Activated B cell treated with CpG ODN at 0.5 μM for 24 hours (primary cell): ENCODE measurements around the gene DNAJC1. TPM values are rescaled to one million over a fixed set of nuclear protein-coding genes. Genes with fewer than 3 reads are reported as not detected.
A peak's percentile ranks its signal among the peaks of the same experiment; 100 is the strongest.
"Not testable (repeated sequence)": the region's sequence is repeated elsewhere in the genome, so short reads cannot be mapped to it uniquely, and the experiment has no call there.

Experiments used
- ATAC-seq: fragments of 200-7000 bp; cut with Tn5 transposase; one replicate; pipeline ENCODE4 v1.10.0; 2021; ENCODE audit warnings: low read depth, mild to moderate bottlenecking, moderate library complexity
- CTCF ChIA-PET: fragments of 350-600 bp; sonication (Branson Sonifier 250); formaldehyde crosslinking; loops from one replicate; lab custom pipeline; 2021; ENCODE audit warnings: antibody characterized with exemption; lab: Charles Lee
- POLR2A ChIA-PET: fragments of 350-600 bp; sonication (Branson Sonifier 250); formaldehyde crosslinking; loops from one replicate; lab custom pipeline; 2021; ENCODE audit warnings: antibody characterized with exemption; lab: Charles Lee
- DNase-seq: peaks from one replicate; pipeline ENCODE4 v3.0.0; 2022
- H3K27ac Mint-ChIP-seq: one replicate; pipeline ENCODE4 v1.8.0; 2020; ENCODE audit warnings: mixed read lengths
- H3K27me3 Mint-ChIP-seq: one replicate; pipeline ENCODE4 v1.8.0; 2021; ENCODE audit warnings: mixed read lengths
- H3K36me3 Mint-ChIP-seq: one replicate; pipeline ENCODE4 v1.8.0; 2021; ENCODE audit warnings: low read depth, mixed read lengths
- H3K4me1 Mint-ChIP-seq: one replicate; pipeline ENCODE4 v1.8.0; 2021; ENCODE audit warnings: mixed read lengths
- H3K4me3 Mint-ChIP-seq: one replicate; pipeline ENCODE4 v1.8.0; 2020; ENCODE audit warnings: mild to moderate bottlenecking, mixed read lengths
- H3K9me3 Mint-ChIP-seq: one replicate; pipeline ENCODE4 v1.8.0; 2020; ENCODE audit warnings: mixed read lengths
- CTCF ChIP-seq: fragments of 200-600 bp; IDR thresholded peaks from one replicate; pipeline ENCODE4 v1.8.0; 2022; ENCODE audit warnings: antibody characterized with exemption, mild to moderate bottlenecking
- intact Hi-C: fragments of 100-400 bp; cut with micrococcal nuclease; formaldehyde crosslinking; loops from one replicate; pipeline ENCODE4 v1.15.1; 2024
- total RNA-seq: library from RNA; stranded (reverse); gene quantifications from 2 replicates; pipeline ENCODE4 v1.2.3, GENCODE V29; 2022

DNAJC1 gene
- total RNA-seq, 1 donor from 2014 or later = 10.9 TPM

DNA sequence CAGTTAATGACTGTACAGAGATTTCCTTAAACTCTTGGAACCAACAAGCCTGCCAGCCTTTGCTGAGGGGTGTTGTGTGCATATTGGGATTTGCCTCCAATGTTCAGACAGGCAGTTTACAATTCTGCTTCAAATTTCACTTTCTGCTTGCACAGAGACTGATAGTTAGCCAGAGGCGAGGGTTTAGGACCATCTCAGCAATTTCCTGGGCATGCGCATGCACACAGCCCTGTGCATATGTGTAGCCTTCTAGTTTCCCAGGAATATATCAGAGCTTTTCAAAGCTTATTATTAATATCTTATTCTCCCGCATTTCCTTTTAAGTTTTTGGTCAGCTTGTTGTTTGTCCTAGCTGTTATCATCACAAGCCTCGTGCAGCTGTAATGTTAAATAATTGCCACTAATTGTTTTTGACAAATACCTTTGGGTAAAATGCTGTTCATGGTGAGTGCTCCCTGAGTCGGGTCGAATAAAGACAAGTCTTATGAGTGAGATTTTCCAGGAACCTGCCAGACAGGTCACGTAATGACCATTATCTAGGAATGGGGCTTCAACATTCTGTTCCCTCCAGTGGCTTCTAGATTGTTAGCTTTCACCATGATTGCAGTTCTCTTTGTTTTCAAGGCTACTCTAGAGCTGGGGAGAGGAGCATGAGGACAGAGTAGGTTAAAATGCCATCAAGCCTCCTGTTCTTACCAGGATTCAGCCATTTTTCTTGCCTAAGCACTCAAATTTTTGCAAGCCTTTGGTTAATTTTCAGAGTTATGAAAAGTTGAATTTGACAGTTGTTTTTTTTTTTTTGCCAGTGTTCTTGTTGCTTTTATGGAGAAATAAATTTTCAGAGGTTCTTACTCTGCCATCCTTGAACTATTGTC is 24.1 kb upstream of the DNAJC1 start:
- H3K27ac Mint-ChIP-seq = no peak overlapping the region
- ATAC-seq (no peak), DNase-seq (no peak)
- peaks cover 20% of the 10 kb centered on the region for H3K27me3 Mint-ChIP-seq
- intact Hi-C loops = no loop called here
- H3K9me3 Mint-ChIP-seq = peaks cover 3% of the 10 kb centered on the region
- CTCF ChIA-PET = no interaction called here
- TF ChIP-seq CTCF = no peak
- H3K36me3 Mint-ChIP-seq = no peaks in the 10 kb centered on the region
- peaks cover 5% of the 10 kb centered on the region for H3K4me1 Mint-ChIP-seq
- H3K4me3 Mint-ChIP-seq = no peak overlapping the region
- POLR2A ChIA-PET = no interaction called here

DNA sequence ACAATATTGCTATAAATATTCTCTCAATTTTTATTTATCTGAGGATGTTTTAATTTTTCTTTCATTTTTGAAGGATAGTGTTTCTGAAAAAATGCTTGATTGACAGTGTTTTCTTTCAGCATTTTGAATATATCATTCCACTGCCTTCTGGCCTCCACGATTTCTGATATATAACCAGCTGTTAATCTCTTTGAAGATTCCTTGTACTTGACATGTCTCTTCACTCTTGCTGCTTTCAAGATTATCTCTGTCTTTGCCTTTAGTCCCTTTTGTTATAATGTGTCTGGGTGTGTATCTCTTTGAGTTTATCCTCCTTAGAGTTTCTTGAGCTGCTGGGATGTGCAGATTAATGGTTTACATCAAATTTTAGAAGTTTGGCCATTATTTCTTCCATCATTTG is 22.8 kb upstream of the DNAJC1 start:
- ATAC-seq = no peak
- CTCF ChIA-PET = no interaction called here
- peaks cover 18% of the 10 kb centered on the region for H3K27me3 Mint-ChIP-seq
- H3K4me1 Mint-ChIP-seq = peaks cover 10% of the 10 kb centered on the region
- no peak for TF ChIP-seq CTCF
- POLR2A ChIA-PET = no interaction called here
- no peak for DNase-seq
- no peaks in the 10 kb centered on the region for H3K36me3 Mint-ChIP-seq
- intact Hi-C loops = no loop called here
- H3K9me3 Mint-ChIP-seq = no peaks in the 10 kb centered on the region
- H3K27ac Mint-ChIP-seq = no peak overlapping the region
- H3K4me3 Mint-ChIP-seq = no peak overlapping the region

DNA sequence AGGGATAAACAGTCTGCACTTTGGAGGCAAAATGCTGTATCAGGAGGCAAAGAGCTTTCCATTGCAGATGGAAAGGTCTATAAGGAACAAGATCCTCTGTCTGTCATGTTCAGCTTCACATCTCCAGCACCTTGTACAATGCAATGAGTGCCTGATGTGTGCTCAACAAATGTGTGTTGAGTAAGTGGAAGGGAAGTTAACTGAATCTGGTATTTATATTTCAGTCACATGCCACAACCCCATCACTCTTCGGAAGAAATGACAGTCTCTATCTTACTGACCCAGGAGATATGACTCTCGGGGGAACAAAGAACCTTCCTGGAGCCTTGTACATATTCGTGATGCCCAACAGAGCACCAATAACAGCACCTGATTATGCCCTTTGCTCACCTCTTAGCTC is 20.0 kb upstream of the DNAJC1 start:
- no peak for DNase-seq
- TF ChIP-seq CTCF = no peak
- no peaks in the 10 kb centered on the region for H3K36me3 Mint-ChIP-seq
- intact Hi-C loops = no loop called here
- no peak overlapping the region for H3K4me3 Mint-ChIP-seq
- peaks cover 10% of the 10 kb centered on the region for H3K4me1 Mint-ChIP-seq
- no peaks in the 10 kb centered on the region for H3K9me3 Mint-ChIP-seq
- CTCF ChIA-PET = interaction anchor here (1.5 kb wide), 1 partner anchor 13 kb away, joined by 3 read pairs; no protein-coding TSS in a partner anchor
- ATAC-seq = no peak
- no peak overlapping the region for H3K27ac Mint-ChIP-seq
- POLR2A ChIA-PET = no interaction called here
- H3K27me3 Mint-ChIP-seq = peaks cover 14% of the 10 kb centered on the region

DNA sequence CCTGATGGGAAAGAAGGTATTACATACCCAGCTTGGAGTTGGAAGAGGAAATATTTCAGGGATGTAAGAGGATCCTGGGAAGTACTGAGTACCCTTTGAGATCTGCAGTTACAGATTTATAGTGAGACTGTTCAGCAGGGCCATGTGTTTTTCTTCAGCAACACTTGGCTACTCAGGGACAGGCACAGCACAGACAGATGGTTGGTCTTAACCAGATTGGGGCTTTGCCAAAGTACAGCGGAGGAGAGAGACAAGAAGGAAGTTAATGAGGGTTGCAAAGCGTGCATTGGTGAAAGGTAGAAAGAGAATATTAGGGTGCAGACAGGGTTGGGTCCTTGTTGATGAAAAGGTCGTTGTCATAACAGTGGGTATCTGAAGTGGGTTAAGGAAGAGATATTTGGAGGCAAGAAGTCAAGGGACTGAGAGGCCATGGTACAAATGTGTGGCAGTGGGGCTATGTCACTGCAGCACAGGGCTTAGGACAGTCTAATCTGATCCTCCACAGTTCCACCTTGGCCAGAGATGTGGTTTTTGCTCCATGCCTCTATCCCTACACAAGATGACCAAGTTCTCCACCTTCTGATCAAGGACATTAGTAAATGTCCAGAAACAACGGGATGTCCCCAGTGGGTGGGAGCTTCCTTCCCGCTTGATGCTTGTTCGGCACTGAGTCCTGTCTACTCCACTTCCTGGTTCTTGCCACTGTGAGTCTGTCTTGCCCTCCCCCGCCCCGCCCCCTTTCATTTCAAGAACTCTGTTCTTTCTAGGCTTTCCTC is 18.9 kb upstream of the DNAJC1 start:
- ATAC-seq (peak; percentile 72), DNase-seq (no peak)
- H3K27ac Mint-ChIP-seq = peak overlapping the region; percentile 77
- H3K4me3 Mint-ChIP-seq = peak overlapping the region; percentile 70
- no peak for TF ChIP-seq CTCF
- CTCF ChIA-PET = no interaction called here
- peaks cover 10% of the 10 kb centered on the region for H3K4me1 Mint-ChIP-seq
- peaks cover 11% of the 10 kb centered on the region for H3K27me3 Mint-ChIP-seq
- POLR2A ChIA-PET = no interaction called here
- intact Hi-C loops = no loop called here
- no peaks in the 10 kb centered on the region for H3K9me3 Mint-ChIP-seq
- H3K36me3 Mint-ChIP-seq = no peaks in the 10 kb centered on the region

- ATAC-seq, CTCF ChIA-PET, POLR2A ChIA-PET, H3K27ac Mint-ChIP-seq, DNase-seq, H3K36me3 Mint-ChIP-seq, intact Hi-C loops, H3K9me3 Mint-ChIP-seq, H3K27me3 Mint-ChIP-seq, H3K4me3 Mint-ChIP-seq, H3K4me1 Mint-ChIP-seq: not testable (repeated sequence)
Measured at GRCh38 chr10:22021144-22021543, 17.6 kb upstream of the DNAJC1 start.
